Keratinocyte (primary cell): ENCODE measurements around the gene CARS1.

ENCODE experiments used
- EZH2 ChIP-seq: IDR thresholded peaks from one replicate; pipeline ENCODE4 v1.6.1; 2012; ENCODE audit warnings: inconsistent platforms, mild to moderate bottlenecking, low read length, moderate library complexity
- TF ChIP-seq, protein P1 (sequence below), 3 experiments: IDR thresholded peaks in 1 of 3; conservative IDR thresholded peaks in 1 of 3; optimal IDR thresholded peaks in 1 of 3; 2 replicates in 2 of 3; 3 replicates in 1 of 3; pipeline versions ENCODE3 to v1.5.1; 2011; ENCODE audit warnings: low read length in 3 of 3, mild to moderate bottlenecking in 3 of 3, moderate library complexity in 2 of 3, control low read depth in 1 of 3, inconsistent platforms in 1 of 3; ENCODE audit not compliant: insufficient read depth in 2 of 3; ENCODE audit errors: extremely low read depth in 1 of 3

DNA sequence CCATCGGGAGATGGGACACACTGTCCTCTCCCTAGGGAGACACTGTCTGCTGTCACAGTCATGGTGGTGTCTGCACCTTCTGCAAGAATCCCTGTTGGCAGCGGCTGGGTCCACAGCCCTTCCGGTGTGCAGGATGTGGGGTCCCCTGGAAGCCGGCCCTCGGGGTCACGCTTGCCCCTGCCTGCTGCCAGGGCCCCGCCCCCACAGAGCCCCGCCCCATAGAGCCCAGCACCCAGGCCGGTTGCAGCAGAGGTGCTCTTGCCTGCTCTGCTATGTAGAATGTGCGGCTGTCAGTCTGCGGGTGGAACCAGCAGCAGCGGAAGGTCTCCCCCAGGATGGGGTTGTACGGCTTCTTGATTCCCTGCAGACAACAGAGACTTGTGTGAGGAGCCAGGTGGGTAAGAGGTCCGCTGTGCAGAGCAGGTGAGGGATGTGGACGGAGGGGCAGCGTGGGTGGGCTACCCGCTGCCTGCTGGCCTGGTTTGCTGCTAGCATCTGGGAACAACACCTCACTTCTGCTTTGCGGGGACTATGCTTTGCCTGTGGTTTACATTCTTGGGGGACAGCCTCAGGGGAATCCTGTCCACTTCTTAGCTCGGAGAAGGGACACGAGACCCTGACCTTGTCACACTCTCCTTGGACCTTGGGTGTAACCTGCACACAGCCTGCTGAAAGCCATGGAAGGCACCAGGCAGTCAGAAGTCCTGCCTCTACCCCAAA lies 44.9 kb upstream of the CARS1 start:
- TF ChIP-seq, protein P1, sequence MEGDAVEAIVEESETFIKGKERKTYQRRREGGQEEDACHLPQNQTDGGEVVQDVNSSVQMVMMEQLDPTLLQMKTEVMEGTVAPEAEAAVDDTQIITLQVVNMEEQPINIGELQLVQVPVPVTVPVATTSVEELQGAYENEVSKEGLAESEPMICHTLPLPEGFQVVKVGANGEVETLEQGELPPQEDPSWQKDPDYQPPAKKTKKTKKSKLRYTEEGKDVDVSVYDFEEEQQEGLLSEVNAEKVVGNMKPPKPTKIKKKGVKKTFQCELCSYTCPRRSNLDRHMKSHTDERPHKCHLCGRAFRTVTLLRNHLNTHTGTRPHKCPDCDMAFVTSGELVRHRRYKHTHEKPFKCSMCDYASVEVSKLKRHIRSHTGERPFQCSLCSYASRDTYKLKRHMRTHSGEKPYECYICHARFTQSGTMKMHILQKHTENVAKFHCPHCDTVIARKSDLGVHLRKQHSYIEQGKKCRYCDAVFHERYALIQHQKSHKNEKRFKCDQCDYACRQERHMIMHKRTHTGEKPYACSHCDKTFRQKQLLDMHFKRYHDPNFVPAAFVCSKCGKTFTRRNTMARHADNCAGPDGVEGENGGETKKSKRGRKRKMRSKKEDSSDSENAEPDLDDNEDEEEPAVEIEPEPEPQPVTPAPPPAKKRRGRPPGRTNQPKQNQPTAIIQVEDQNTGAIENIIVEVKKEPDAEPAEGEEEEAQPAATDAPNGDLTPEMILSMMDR (optimal IDR thresholded peaks at IDR 0.05 in 1 of 3, IDR thresholded peaks at IDR 0.05 in 1 of 3, conservative IDR thresholded peaks at IDR 0.05 in 1 of 3; ENCODE audit: extremely low read depth in 1 of 3, insufficient read depth in 2 of 3, low read length in 3 of 3) = no peak
- TF ChIP-seq EZH2 = no peak
